GM19023 (cell line): ENCODE data around the gene ZC3H13.
"Not testable (repeated sequence)": the region's sequence is repeated elsewhere in the genome, so short reads cannot be mapped to it uniquely, and the experiment has no call there.

Experiments
- ATAC-seq: cut with Tn5 transposase; IDR thresholded peaks from one replicate; pipeline ENCODE4 v1.9.1; 2021; ENCODE audit warnings: mild to moderate bottlenecking, moderate library complexity; ENCODE audit not compliant: unreplicated experiment

The ZC3H13 gene

DNA sequence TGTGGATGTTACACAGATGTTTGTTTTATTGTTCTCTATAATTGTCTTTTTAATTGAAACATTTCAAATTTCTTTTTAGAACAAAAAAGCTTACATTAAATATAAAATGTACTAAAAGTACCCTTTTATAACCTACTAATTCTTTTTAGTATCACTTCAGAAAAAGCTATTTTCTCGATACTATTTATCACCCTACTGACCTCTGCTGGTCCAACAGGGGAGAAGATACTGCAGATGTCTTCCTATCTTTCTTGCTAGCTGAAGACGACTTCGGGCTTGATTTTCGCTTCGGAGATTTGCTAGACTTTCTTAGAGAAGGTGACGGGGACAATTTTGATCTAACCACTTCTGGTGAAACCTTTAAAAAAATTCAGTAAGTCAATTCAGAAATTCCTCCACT lies 42.4 kb downstream of the ZC3H13 start:
- ATAC-seq, result no peak

DNA sequence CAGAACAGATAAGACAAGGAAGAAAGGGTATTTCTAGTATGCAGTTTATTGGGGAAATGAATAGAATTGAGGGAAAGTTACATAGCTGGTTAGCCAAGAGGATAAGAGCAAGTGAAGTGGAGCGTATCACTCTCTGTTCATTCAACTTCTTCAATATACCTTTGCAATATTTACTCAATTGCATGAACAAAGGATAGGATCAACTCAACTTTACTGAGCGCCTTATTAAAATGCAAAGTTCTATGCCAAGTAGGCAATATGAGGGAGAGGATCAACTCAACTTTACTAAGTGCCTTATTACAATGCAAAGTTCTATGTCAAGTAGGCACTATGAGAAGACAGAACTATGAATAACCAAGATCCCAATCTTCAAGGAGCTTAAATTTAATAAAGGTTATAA lies 43.9 kb downstream of the ZC3H13 start:
- ATAC-seq, result no peak

- ATAC-seq, result no peak
These were observed 45.7 kb downstream of the ZC3H13 start for GRCh38 chr13:46006688-46007452.

GRCh38 chr13:46004491-46004890 lies 48.1 kb downstream of the ZC3H13 start:
- no peak for ATAC-seq

DNA sequence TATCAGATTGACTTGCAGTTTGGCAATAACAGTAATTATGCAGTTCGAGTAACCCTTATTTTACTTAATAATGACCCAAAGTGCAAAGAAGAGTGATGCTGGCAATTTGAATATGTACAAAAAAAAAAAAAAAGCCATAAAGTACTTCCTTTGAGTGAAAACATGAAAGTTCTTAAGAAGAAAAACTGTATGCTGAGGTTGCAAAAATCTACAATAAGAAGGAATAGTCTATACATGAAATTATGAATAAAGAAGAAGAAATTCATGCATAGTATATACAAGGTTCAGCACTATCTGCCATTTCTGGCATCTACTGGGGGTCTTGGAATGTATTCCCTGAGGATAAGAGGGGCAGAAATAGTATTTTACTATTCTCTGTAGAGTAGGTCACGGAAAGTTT lies 55.9 kb downstream of the ZC3H13 start:
- no peak for ATAC-seq

DNA sequence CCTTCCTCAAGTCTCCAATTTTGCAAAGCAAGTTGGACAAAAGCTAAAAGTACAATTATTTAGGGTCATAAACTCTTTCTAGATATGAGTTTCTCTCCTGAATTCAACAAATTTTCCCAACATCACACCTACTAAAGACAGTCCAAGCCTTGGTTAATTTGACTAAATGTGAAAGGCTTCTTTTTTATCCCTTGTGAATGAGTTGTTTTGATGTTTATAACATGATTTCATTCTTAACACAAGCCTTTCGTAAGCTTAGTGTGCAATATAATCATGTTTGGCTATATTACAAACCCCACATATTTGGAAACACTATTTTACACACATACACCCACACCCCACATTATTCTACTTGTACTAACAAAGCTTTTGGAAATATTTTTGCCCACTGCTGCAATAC lies 57.3 kb downstream of the ZC3H13 start:
- ATAC-seq, result no peak

DNA sequence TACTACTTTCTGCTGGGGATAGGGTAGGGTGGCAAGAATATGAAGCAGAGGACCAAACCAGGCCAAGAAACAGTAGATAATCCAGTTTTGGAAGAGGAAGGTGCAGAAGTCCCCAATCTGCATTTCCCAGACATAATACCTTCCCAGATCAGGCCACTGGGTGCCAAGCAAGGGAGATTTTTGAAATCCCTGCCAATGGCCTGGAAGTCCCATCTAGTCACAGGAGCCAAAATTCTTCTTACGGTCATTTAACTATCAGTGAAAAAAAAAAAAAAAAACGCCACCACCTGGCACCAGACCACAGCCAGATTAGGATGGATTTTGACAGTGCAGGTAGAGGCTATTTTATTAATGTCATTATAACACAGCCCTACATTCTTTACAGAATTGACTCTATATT lies 57.8 kb downstream of the ZC3H13 start:
- ATAC-seq, result no peak

- no peak for ATAC-seq
These were observed 62.9 kb downstream of the ZC3H13 start for GRCh38 chr13:45989607-45990006.

DNA sequence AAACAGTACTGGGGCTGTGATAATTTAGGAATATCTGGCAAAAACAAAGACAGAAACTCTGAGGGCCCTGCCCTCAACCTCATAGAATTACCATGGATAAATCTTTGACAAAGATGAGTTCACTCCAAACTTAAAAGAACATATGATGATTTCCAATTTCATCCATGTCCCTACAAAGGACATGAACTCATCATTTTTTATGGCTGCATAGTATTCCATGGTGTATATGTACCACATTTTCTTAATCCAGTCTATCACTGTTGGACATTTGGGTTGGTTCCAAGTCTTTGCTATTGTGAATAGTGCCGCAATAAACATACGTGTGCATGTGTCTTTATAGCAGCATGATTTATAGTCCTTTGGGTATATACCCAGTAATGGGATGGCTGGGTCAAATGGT lies 71.4 kb downstream of the ZC3H13 start:
- not testable (repeated sequence) for ATAC-seq

DNA sequence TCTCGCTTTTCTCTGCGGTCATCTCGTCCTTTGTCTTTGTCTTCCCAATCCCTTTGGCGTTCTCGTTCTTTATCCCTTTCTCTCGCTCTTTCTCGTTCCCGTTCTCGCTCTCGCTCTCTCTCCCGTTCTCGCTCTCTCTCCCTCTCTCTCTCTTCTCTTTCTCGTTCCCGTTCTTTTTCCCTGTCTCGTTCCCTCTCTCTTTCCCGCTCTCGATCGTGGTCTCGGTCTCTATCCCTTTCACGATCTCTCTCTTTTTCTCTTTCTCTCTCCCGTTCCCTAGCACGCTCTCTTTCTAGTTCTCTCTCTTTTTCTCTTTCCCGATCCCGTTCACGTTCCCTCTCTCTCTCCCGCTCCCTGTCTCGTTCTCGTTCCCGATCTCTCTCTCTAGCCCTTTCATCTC lies 77.2 kb downstream of the ZC3H13 start:
- no peak for ATAC-seq

DNA sequence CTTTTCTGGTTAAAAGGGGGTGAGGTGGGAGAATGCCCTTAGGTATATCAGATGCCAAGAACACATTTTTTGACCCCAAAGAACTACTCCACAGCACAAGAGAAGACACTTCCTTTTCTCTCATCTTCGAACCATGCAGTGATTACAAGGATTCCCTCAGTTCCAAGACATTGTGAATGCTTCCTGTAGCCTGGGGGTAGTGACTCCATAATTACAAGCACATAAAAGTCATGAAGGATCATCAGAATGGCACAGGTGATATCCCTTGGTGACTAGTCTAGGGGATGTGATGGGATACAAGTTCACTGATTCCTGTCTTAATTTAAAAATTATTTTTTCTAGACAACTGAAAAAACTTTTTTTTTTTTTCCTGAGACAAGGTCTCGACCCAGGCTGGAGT lies 78.0 kb downstream of the ZC3H13 start:
- ATAC-seq, result no peak

DNA sequence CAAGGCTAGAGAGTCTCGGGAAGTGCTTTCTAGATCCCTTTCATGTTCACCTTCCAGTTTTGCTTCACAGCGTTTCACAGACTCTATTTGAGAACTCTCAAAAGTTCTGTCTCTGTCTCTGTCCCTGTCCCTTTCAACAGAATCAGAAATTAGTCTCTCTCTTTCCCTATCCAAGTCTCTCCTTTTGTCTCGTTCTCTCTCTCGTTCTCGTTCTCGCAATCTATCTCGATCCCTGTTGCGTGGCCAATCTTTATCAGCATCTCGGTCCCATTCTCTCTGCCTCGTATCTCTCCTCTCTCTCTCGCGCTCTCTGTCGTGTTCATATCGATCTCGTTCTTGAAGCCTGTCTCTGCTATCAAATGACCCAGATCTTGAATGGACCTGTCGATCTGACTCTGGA lies 85.0 kb downstream of the ZC3H13 start:
- ATAC-seq, result no peak

- no peak for ATAC-seq
These were observed 85.8 kb downstream of the ZC3H13 start for GRCh38 chr13:45966715-45967114.

- no peak for ATAC-seq
These were observed 91.1 kb downstream of the ZC3H13 start for GRCh38 chr13:45961468-45961867.

GRCh38 chr13:45954836-45955800 lies 97.4 kb downstream of the ZC3H13 start:
- ATAC-seq, result no peak

DNA sequence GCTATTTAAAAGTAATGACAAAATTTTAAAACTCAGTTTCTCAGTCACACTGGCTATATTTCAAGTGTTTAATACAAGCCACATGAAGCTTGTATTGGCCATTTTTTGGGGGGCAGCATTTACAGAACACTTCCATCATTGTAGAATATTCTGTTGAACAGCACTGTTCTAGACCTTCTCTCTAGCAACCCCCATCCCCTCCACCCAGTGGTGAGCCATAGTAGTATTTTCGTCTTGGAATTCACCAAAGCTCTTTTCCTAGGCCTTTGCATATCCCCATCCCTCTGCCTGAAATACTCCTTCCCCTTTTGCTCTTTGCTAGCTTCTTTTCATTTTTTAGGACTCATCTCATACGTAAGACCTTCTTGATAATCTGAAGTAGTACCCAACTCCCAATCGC lies 99.5 kb downstream of the ZC3H13 start:
- ATAC-seq, result no peak

DNA sequence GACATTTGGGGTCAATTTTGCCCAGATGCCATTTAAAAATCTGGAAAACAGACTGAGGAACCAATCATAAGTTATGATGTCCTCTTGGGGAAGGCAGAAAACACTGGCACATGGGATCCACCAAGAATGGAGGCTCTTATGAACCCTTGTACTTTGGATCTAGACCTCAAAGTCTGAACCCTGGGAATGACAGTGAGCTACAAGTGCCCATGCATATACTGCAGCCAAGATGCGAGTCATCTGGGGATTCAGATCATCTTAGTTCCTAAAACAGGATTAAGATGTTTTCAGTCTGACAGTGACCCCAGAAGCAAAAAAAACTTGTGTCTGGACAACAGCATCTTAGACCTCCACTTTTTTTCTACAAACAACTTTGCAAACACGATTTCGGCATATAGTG lies 100.8 kb downstream of the ZC3H13 start:
- ATAC-seq, result no peak

- no peak for ATAC-seq
These were observed 101.4 kb downstream of the ZC3H13 start for GRCh38 chr13:45951166-45951565.

DNA sequence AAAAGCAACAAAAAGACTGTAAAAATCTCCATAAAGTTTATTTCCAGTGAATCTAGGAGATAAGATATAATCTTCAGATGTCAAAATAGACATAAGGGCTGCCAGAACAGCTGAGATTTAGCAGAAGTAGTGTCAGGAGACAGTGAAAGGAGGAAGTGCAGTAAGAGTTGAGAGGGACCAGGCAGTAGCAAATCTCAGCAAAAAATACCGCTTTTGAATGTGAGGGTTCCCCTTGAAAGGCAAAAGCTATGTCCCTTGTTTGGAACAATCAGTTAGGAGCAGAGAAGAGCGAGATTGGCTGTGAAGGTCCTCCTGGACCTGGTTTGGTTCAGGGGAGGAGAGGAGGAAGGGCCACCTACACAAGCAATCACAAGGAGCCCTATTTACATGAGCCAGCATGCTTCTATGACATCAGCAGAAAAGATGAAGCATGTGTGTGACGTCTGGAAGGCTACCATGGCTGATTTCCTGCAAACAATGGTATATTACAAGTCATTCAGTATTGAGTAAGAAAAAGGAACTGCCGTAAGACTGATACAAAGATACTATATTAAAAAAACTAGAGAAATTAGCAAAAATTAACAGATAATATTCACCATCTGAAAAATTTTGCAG lies 102.1 kb downstream of the ZC3H13 start:
- no peak for ATAC-seq

- ATAC-seq, result no peak
These were observed 103.4 kb downstream of the ZC3H13 start for GRCh38 chr13:45949161-45949560.

GRCh38 chr13:45943965-45944364 lies 108.6 kb downstream of the ZC3H13 start:
- no peak for ATAC-seq

GRCh38 chr13:45943120-45943519 lies 109.4 kb downstream of the ZC3H13 start:
- no peak for ATAC-seq
